Keratinocyte (primary cell): ENCODE measurements around the gene SLX4IP. TPM values are rescaled to one million over a fixed set of nuclear protein-coding genes. Genes with fewer than 3 reads are reported as not detected.

Experiments used
- DNase-seq: peaks from one replicate; pipeline ENCODE4 v3.0.0-alpha.2; 2011; ENCODE audit warnings: low read depth, missing footprints, low spot score
- FAIRE-seq: peaks from 2 replicates; lab custom pipeline; 2011; peaks lifted over from hg19 to GRCh38; lab: Jason Lieb, UNC
- H2AFZ ChIP-seq: 2 replicates; pipeline ENCODE4 v1.6.0; 2012; ENCODE audit warnings: low read length, control low read depth, inconsistent platforms; ENCODE audit not compliant: control insufficient read depth
- H3K27ac ChIP-seq: 2 replicates; pipeline ENCODE4 v1.5.1; 2011; ENCODE audit warnings: low read length; ENCODE audit not compliant: control insufficient read depth, insufficient read depth
- H3K27me3 ChIP-seq: 3 replicates; pipeline ENCODE4 v1.6.0; 2011; ENCODE audit warnings: low read length; ENCODE audit not compliant: control insufficient read depth, insufficient read depth; ENCODE audit errors: extremely low read depth
- H3K36me3 ChIP-seq, 2 experiments: 2 replicates in 1 of 2; 3 replicates in 1 of 2; pipeline ENCODE4 v1.5.1; 2011; ENCODE audit warnings: low read length in 2 of 2, mild to moderate bottlenecking in 1 of 2; ENCODE audit not compliant: control insufficient read depth in 2 of 2, insufficient read depth in 2 of 2; ENCODE audit errors: extremely low read depth in 1 of 2
- H3K4me1 ChIP-seq: 3 replicates; pipeline ENCODE4 v1.5.1; 2011; ENCODE audit warnings: low read length; ENCODE audit not compliant: control insufficient read depth, insufficient read depth; ENCODE audit errors: extremely low read depth
- H3K4me2 ChIP-seq: 3 replicates; pipeline ENCODE4 v1.6.0; 2011; ENCODE audit warnings: low read depth, low read length; ENCODE audit not compliant: control insufficient read depth, insufficient read depth; ENCODE audit errors: extremely low read depth
- H3K4me3 ChIP-seq, 3 experiments: fragments of 200-600 bp in 1 of 3; sonication (generic) in 1 of 3; 2 replicates in 2 of 3; 3 replicates in 1 of 3; pipeline ENCODE4 v1.5.1; 2011 to 2016; ENCODE audit warnings: low read length in 3 of 3, mild to moderate bottlenecking in 3 of 3, control low read depth in 2 of 3, inconsistent platforms in 1 of 3, low read depth in 1 of 3, mixed read lengths in 1 of 3, mixed run types in 1 of 3, moderate library complexity in 1 of 3; ENCODE audit not compliant: control insufficient read depth in 2 of 3, insufficient read depth in 2 of 3; ENCODE audit errors: extremely low read depth in 1 of 3
- H3K79me2 ChIP-seq: 2 replicates; pipeline ENCODE4 v1.6.0; 2012; ENCODE audit warnings: low read length; ENCODE audit not compliant: control insufficient read depth, insufficient read depth
- H3K9ac ChIP-seq: 3 replicates; pipeline ENCODE4 v1.6.0; 2011; ENCODE audit warnings: low read length; ENCODE audit not compliant: control insufficient read depth, insufficient read depth; ENCODE audit errors: extremely low read depth
- H3K9me1 ChIP-seq: 3 replicates; pipeline ENCODE4 v1.6.0; 2011; ENCODE audit warnings: low read length; ENCODE audit not compliant: control insufficient read depth, insufficient read depth; ENCODE audit errors: extremely low read depth
- H3K9me3 ChIP-seq: 2 replicates; pipeline ENCODE4 v1.5.1; 2012; ENCODE audit warnings: low read depth, low read length; ENCODE audit not compliant: control insufficient read depth
- H4K20me1 ChIP-seq: 3 replicates; pipeline ENCODE4 v1.6.0; 2011; ENCODE audit warnings: low read length; ENCODE audit not compliant: control insufficient read depth, insufficient read depth; ENCODE audit errors: extremely low read depth
- CTCF ChIP-seq, 3 experiments: IDR thresholded peaks in 1 of 3; conservative IDR thresholded peaks in 1 of 3; optimal IDR thresholded peaks in 1 of 3; 2 replicates in 2 of 3; 3 replicates in 1 of 3; pipeline versions ENCODE3 to v1.5.1; 2011; ENCODE audit warnings: low read length in 3 of 3, mild to moderate bottlenecking in 3 of 3, moderate library complexity in 2 of 3, control low read depth in 1 of 3, inconsistent platforms in 1 of 3; ENCODE audit not compliant: insufficient read depth in 2 of 3; ENCODE audit errors: extremely low read depth in 1 of 3
- EZH2 ChIP-seq: IDR thresholded peaks from one replicate; pipeline ENCODE4 v1.6.1; 2012; ENCODE audit warnings: inconsistent platforms, mild to moderate bottlenecking, low read length, moderate library complexity
- dilution Hi-C: fragments of 300-500 bp; cut with MboI; formaldehyde crosslinking; loops from one replicate; pipeline ENCODE4 v1.7.0; 2020; ENCODE audit warnings: low sequenced_read_pairs; ENCODE audit not compliant: extremely low pct_ligation_motif_present
- polyA plus RNA-seq, 5 experiments: library from polyadenylated mRNA; depleted of rRNA in 3 of 5; stranded (reverse) in 3 of 5; stranded (forward) in 1 of 5; unstranded in 1 of 5; fragments of >200 nt; gene quantifications; 1 replicate in 1 of 5; 2 replicates in 3 of 5; 3 replicates in 1 of 5; pipeline versions ENCODE4 v1.2.1 to v1.2.3, GENCODE V29; 2011 to 2012; ENCODE audit warnings: missing spikeins in 2 of 5, low read depth in 1 of 5, low replicate concordance in 1 of 5

The SLX4IP gene
- polyA plus RNA-seq, 1 donor (not counting 4 experiments of a cell fraction or from before 2014, with no cell fraction given): 3.0 TPM

GRCh38 chr20:10609276-10609675, 174.2 kb downstream of the SLX4IP start:
- Histone ChIP-seq H3K79me2 (no peaks in the 10 kb centered on the region), H3K9ac (no peak overlapping the region), H3K4me1 (peaks cover 10% of the 10 kb centered on the region), H3K9me1 (no peaks in the 10 kb centered on the region), H3K36me3 (no peaks in the 10 kb centered on the region), H4K20me1 (no peaks in the 10 kb centered on the region), H3K4me2 (no peak overlapping the region), H3K27me3 (no peaks in the 10 kb centered on the region), H3K27ac (no peak overlapping the region), H3K9me3 (no peaks in the 10 kb centered on the region), H2AFZ (no peak overlapping the region), H3K4me3 (no peak overlapping the region)
- no peak for TF ChIP-seq CTCF (optimal IDR thresholded peaks at IDR 0.05 in 1 of 3, IDR thresholded peaks at IDR 0.05 in 1 of 3, conservative IDR thresholded peaks at IDR 0.05 in 1 of 3; ENCODE audit: extremely low read depth in 1 of 3, insufficient read depth in 2 of 3, low read length in 3 of 3)
- TF ChIP-seq EZH2: no peak
- dilution Hi-C loops: no loop called here
- DNase-seq: no peak
- no peak for FAIRE-seq

- H3K4me2 ChIP-seq: no peak overlapping the region
- H3K4me3 ChIP-seq: no peak overlapping the region
- TF ChIP-seq EZH2: no peak
- no peak for TF ChIP-seq CTCF (optimal IDR thresholded peaks at IDR 0.05 in 1 of 3, IDR thresholded peaks at IDR 0.05 in 1 of 3, conservative IDR thresholded peaks at IDR 0.05 in 1 of 3; ENCODE audit: extremely low read depth in 1 of 3, insufficient read depth in 2 of 3, low read length in 3 of 3)
- no peaks in the 10 kb centered on the region for H3K27me3 ChIP-seq
- dilution Hi-C loops: no loop called here
- peaks cover 6% of the 10 kb centered on the region for H3K4me1 ChIP-seq
- H3K27ac ChIP-seq: no peak overlapping the region
- DNase-seq: no peak
- H3K36me3 ChIP-seq: no peaks in the 10 kb centered on the region
- no peaks in the 10 kb centered on the region for H4K20me1 ChIP-seq
- no peaks in the 10 kb centered on the region for H3K9me1 ChIP-seq
- H3K9ac ChIP-seq: no peak overlapping the region
- no peak for FAIRE-seq
- H3K9me3 ChIP-seq: no peaks in the 10 kb centered on the region
- no peak overlapping the region for H2AFZ ChIP-seq
- no peaks in the 10 kb centered on the region for H3K79me2 ChIP-seq
These were observed 174.7 kb downstream of the SLX4IP start for GRCh38 chr20:10609770-10610169.
